Embryonic facial prominence (tissue), 1 donor: ENCODE results near the gene CLIP1.
"Not testable (repeated sequence)": the region's sequence is repeated elsewhere in the genome, so short reads cannot be mapped to it uniquely, and the experiment has no call there.

Experiments
- DNase-seq: peaks from one replicate; pipeline ENCODE4 v3.0.0-alpha.2; 2016; ENCODE audit errors: extremely low spot score

Gene CLIP1

DNA sequence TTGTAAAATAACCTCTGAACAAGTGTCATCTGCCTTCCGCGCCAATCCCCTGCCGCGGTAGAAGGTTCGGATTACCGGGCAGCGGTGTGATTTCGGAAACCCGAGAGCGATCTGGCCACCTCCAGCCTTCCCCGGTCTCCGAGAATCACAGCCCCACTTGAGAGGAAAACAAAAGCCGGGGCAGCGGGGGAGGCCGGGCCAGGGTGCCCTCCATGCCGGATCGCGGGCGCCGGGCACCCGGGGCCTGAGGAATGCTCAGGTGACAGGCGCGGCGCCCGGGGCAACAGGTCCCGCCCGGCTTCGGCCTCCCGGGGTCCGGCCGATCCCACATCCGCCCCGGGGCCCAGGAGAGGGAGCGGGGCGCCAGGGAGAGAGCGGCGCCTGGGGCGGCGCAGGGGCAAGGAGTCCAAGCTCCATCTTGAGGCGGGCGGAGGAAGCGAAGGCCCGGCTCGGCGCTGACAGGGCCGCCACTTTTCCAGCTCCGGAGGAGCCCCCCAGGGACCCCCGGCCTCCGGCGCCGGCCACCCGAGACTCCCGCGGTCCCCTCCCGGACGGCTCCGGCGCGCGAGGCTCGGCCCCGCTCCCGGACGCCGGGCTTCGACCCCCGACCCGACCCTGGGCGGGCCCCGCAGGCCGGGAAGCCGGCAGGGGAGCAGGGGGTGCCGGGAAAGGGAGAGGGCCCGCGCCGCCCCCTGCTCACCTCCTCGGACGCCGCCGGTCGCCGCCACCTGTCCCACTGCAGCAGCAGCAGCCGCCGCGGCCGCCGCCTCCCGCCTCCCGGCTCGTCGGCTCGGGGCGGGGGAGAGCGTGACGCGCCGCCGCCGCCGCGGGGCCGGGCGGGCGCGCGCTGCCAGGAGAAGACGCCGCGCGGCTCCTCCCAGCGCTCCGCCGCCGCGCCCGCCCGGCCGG is at the start of gene CLIP1:
Gene CLIP1 (minus strand): TSS at position 849 of the 909 bp plus-strand sequence. CDS start 42,217 bp downstream, outside the sequence.
- DNase-seq, result peak; percentile 51

GRCh38 chr12:122471324-122472226 is 49.1 kb upstream of the CLIP1 start:
- DNase-seq, result peak; percentile 60

DNA sequence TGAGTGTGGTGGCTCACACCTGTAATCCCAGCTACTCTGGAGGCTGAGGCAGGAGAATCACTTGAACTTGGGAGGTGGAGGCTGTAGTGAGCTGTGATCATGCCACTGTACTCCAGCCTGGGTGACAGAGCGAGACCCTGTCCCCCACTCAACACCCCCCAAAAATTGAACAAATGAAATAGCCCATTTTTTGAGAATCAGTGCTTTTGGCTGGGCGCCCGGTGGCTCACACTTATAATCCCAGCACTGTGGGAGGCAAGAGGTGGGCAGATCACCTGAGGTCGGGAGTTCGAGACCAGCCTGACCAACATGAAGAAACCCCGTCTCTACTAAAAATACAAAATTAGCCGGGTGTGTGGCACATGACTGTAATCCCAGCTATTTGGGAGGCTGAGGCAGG is 48.1 kb upstream of the CLIP1 start:
- not testable (repeated sequence) for DNase-seq

- DNase-seq, result not testable (repeated sequence)
Observed at GRCh38 chr12:122469856-122470255, 47.4 kb upstream of the CLIP1 start.

DNA sequence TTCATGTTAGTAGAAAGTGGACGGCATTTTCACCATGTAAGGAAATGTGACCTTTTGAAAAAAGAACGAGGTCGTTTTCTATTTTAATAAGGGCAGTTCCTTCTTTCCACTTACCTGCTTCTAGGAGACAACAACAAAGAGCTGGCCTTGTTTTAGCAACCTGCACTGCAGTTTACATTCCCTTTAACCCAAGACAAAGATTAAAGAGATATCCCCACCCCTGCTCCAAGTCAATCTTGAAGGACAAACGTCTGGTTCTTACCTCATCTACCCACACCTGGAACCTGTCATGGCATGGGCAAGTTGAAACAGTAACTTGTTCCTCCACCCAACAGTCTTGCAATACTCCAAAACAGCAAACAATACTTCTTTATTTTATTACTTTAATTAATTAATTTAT is 45.5 kb upstream of the CLIP1 start:
- DNase-seq, result no peak

GRCh38 chr12:122464317-122465042 is 42.0 kb upstream of the CLIP1 start:
- peak; percentile 22 for DNase-seq

DNA sequence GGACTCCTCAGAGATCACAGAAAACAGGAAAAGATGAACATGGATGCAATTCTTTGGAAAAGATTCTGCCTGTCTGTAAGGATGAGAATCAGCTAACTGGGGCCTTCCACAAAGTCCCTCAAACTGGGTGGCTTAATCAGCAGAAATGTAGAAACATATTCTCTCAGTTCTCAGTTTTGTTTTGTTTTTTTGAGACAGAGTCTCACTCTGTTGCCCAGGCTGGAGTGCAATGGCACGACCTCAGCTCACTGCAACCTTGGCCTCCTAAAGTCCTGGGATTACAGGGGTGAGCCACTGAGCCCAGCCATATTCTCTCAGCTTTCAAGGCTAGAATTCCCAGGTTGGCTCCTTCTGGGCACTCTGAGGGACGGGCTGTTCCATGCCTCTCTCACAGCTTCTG is 38.2 kb upstream of the CLIP1 start:
- no peak for DNase-seq

DNA sequence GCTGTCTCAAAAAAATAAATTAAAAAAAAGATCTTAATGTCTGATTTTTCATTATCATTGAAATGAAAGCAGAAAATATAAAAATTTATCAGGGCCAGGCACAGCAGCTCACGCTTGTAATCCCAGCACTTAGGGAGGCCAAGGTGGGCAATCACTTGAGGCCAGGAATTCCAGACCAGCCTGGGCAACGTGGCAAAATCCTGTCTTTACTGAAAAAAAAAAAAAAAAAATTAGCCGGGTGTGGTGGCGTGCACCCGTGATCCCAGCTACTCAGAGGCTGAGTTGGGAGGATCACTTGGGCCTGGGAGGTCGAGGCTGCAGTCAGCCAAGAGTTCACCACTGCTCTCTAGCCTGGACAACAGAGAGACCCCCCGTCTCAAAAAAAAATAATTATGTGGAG is 37.6 kb upstream of the CLIP1 start:
- no peak for DNase-seq

GRCh38 chr12:122459211-122459610 is 36.7 kb upstream of the CLIP1 start:
- DNase-seq, result no peak

- no peak for DNase-seq
Observed at GRCh38 chr12:122458105-122459035, 35.9 kb upstream of the CLIP1 start.

- no peak for DNase-seq
Observed at GRCh38 chr12:122457627-122458026, 35.2 kb upstream of the CLIP1 start.

GRCh38 chr12:122454739-122455138 is 32.3 kb upstream of the CLIP1 start:
- DNase-seq, result no peak

GRCh38 chr12:122454250-122454721 is 31.8 kb upstream of the CLIP1 start:
- DNase-seq, result no peak

DNA sequence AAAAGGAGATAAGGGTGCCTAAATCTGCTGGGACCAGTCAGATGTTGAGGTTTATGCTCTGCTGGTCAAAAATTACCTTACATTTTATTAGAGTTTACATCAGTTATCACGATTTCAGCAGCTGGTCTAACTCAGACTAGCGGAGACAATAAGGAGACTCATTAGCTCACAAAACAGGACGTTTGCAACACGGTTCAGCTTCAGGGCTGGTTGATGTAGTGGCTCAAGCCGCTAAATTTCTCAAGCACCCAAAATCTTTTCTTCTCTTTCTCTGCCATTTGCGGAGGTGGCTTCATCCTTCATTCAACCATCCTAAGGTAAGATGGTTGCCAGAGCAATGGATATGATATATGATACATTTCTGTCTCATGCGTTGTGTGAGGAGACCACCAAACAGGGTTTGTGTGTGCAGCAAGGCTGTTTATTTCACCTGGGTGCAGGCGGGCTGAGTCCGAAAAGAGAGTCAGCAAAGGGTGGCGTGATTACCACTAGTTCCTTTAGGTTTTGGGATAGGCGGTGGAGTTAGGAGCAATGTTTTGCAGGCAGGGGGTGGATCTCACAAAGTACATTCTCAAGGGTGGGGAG is 30.3 kb upstream of the CLIP1 start:
- DNase-seq, result no peak

DNA sequence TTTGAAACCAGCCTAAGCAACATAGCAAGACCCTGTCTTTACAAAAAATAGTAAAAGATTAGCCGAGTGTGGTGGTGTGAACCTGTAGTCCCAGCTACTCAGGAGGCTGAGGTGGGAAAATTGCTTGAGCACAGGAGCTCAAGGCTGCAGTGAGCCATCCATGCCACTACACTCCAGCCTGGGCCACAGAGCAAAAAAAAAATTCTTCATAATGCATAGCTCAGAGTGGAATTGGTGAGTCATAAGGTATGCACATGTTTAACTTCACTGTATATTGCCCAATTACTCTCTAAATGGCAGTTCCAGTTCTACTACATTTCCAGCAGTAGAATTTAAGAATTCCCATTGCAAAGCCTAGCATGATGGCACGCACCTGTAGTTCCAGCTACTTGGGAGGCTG is 26.8 kb upstream of the CLIP1 start:
- DNase-seq, result no peak

- not testable (repeated sequence) for DNase-seq
Observed at GRCh38 chr12:122447825-122448224, 25.4 kb upstream of the CLIP1 start.

GRCh38 chr12:122446390-122446789 is 23.9 kb upstream of the CLIP1 start:
- DNase-seq, result not testable (repeated sequence)

GRCh38 chr12:122444071-122444470 is 21.6 kb upstream of the CLIP1 start:
- DNase-seq, result not testable (repeated sequence)

- DNase-seq, result not testable (repeated sequence)
Observed at GRCh38 chr12:122438822-122439221, 16.4 kb upstream of the CLIP1 start.

- no peak for DNase-seq
Observed at GRCh38 chr12:122437656-122438121, 15.2 kb upstream of the CLIP1 start.
